Right lobe of liver (tissue), 4 donors: ENCODE data around the gene SYT2.
"Not testable (repeated sequence)": the region's sequence is repeated elsewhere in the genome, so short reads cannot be mapped to it uniquely, and the experiment has no call there.

Experiments used
- POLR2A ChIP-seq: fragments of 450-650 bp; IDR thresholded peaks from one replicate; pipeline ENCODE4 v1.6.1; 2017; ENCODE audit warnings: antibody characterized with exemption, mild to moderate bottlenecking
- TF ChIP-seq, protein P1 (sequence below), 4 donors: fragments of 200-600 bp in 3 of 4; fragments of 450-650 bp in 1 of 4; IDR thresholded peaks; one replicate each; pipeline versions ENCODE4 v1.5.1 to v1.8.0; 2016 to 2022; ENCODE audit warnings: antibody characterized with exemption in 4 of 4, mild to moderate bottlenecking in 2 of 4
- donor health status: DM: no; HTN: no; CAD: no.
- donor health status: DM: no; HTN: no; CAD: no.
- donor health status: DM: no; HTN: yes; CAD: no.

DNA sequence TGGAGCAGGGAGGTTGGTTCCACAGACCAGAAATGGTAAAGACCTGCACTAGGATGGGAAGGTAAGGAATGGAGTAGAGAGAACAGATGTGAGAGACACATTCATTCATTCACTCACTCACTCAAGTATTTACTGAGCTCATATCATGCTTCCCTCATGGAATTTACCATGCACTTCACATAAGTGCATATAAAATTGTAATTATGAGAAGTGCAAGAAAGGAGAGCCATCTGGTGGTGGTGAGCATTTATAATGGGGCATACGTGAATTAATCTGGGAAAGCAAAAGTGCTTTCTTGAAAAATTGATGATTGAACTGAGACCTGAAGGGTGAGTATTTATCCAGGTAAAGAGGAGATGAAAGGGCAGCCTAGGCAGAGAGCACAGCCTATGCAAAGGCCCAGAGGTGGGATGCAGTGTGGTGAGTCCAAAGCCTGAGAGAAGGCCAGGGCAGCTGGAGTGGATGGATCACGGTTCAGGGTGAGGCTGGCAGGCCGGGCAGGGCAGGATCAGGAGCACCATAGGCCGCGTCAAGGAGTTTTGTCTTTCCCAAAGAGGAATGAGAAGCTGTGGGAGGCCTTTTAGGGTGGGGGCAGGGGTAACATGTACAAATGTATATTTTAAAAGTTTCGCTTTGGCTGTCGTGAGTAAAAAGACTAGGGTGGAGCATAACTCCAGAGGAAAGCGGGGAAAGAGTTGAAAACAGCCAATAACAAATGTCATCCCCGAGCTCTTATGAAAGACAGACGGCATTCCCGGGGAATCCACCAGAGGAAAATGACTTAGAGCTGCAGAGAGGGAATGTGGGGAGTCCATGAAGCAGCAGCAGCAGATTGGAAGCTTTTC lies 95.7 kb downstream of the SYT2 start:
- TF ChIP-seq, protein P1, sequence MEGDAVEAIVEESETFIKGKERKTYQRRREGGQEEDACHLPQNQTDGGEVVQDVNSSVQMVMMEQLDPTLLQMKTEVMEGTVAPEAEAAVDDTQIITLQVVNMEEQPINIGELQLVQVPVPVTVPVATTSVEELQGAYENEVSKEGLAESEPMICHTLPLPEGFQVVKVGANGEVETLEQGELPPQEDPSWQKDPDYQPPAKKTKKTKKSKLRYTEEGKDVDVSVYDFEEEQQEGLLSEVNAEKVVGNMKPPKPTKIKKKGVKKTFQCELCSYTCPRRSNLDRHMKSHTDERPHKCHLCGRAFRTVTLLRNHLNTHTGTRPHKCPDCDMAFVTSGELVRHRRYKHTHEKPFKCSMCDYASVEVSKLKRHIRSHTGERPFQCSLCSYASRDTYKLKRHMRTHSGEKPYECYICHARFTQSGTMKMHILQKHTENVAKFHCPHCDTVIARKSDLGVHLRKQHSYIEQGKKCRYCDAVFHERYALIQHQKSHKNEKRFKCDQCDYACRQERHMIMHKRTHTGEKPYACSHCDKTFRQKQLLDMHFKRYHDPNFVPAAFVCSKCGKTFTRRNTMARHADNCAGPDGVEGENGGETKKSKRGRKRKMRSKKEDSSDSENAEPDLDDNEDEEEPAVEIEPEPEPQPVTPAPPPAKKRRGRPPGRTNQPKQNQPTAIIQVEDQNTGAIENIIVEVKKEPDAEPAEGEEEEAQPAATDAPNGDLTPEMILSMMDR (IDR thresholded peaks at IDR 0.05) = peak in 3 of 4 donors; percentile 5 to 24 (median 8)
- not testable (repeated sequence) for TF ChIP-seq POLR2A
